C4-2B (cell line): Measurements from ENCODE around the gene MAP3K14.

ENCODE experiments used
- H3K27ac ChIP-seq: fragments of 450-650 bp; 2 replicates; pipeline ENCODE4 v1.5.1; 2017
- CTCF ChIP-seq: fragments of 450-650 bp; conservative IDR thresholded peaks from 2 replicates; pipeline ENCODE4 v1.5.1; 2017; ENCODE audit warnings: mild to moderate bottlenecking
- ZFX ChIP-seq: fragments of 450-650 bp; IDR thresholded peaks from 2 replicates; pipeline ENCODE4 v1.6.1; 2017

The MAP3K14 gene

GRCh38 chr17:45236282-45236606 is 80.6 kb downstream of the MAP3K14 start:
- TF ChIP-seq CTCF (no peak), ZFX (no peak)
- no peak overlapping the region for H3K27ac ChIP-seq

- H3K27ac ChIP-seq: no peak overlapping the region
- no peak for TF ChIP-seq ZFX
- peak; percentile 90 for TF ChIP-seq CTCF
These were observed 81.2 kb downstream of the MAP3K14 start for GRCh38 chr17:45235416-45236281.

GRCh38 chr17:45234641-45235415 is 82.0 kb downstream of the MAP3K14 start:
- no peak overlapping the region for H3K27ac ChIP-seq
- TF ChIP-seq ZFX (no peak), CTCF (no peak; the same call in 1 of the 2 replicates)

- H3K27ac ChIP-seq: no peak overlapping the region
- TF ChIP-seq ZFX: no peak
- TF ChIP-seq CTCF: no peak
These were observed 83.3 kb downstream of the MAP3K14 start for GRCh38 chr17:45233423-45233924.

- TF ChIP-seq ZFX (no peak), CTCF (no peak)
- H3K27ac ChIP-seq: no peak overlapping the region
These were observed 84.1 kb downstream of the MAP3K14 start for GRCh38 chr17:45232514-45233422.

- TF ChIP-seq ZFX (no peak), CTCF (peak; percentile 60)
- H3K27ac ChIP-seq: no peak overlapping the region
These were observed 85.2 kb downstream of the MAP3K14 start for GRCh38 chr17:45231481-45232116.
